DMS114 treated with DMSO at 0.1 percent for 48 hours (cell line): ENCODE data around the gene MAN2B1.
A peak's percentile ranks its signal among the peaks of the same experiment; 100 is the strongest.
"Not testable (repeated sequence)": the region's sequence is repeated elsewhere in the genome, so short reads cannot be mapped to it uniquely, and the experiment has no call there.

Experiments used
- DNase-seq: peaks from one replicate; lab custom pipeline; 2025; ENCODE audit not compliant: unreplicated experiment; lab: John Stamatoyannopoulos, UW

The MAN2B1 gene

DNA sequence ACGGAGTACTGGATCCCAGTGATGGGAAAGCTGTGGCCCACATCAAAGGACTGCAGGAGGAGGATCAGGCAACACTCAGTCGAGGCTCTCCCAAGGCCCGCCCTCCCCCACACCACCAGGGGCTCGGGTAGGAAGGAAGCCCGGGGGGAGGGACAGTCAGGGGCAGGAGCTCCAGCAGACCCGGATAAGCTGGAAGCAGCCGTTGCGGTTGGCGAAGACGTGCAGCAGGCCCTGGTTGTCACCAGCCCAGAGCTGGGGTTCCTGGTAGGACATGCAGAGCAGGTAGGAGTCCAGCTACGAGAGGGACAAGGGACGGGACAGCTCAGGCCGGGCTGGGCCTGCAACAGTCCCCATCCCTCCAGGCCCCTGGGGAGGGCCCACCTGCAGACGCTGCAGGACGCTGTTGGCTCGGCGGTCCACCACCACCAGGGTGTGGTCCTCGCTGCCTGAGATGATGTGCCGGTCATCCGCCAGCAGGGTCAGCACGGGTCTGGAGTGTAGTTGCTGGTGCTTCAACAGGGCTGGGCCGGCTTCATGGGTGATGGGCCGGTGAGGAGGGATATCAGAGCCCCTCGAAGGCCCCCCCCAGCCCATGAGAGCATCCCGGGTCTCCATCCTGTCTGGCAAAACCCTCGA lies 23.2 kb upstream of the MAN2B1 start:
- DNase-seq = no peak

DNA sequence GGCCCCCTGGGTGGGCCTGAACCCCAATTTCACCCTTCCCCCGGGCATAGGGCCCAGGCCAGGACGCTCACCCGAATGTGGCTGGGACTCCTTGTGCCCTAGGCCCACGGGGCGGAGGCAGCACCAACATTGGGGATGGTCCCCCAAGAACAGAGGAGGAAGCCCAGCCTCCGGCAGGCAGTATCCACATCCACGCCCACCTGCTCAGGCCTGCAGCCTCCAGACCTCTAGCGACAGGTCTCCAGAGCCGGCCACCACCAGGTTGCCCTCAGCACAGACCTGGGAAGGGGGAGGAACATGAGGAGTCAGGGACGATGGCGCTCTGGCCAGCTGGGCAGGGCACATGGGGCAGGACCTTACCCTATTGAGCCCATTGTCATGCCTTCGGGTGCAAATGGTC lies 22.5 kb upstream of the MAN2B1 start:
- no peak for DNase-seq

DNA sequence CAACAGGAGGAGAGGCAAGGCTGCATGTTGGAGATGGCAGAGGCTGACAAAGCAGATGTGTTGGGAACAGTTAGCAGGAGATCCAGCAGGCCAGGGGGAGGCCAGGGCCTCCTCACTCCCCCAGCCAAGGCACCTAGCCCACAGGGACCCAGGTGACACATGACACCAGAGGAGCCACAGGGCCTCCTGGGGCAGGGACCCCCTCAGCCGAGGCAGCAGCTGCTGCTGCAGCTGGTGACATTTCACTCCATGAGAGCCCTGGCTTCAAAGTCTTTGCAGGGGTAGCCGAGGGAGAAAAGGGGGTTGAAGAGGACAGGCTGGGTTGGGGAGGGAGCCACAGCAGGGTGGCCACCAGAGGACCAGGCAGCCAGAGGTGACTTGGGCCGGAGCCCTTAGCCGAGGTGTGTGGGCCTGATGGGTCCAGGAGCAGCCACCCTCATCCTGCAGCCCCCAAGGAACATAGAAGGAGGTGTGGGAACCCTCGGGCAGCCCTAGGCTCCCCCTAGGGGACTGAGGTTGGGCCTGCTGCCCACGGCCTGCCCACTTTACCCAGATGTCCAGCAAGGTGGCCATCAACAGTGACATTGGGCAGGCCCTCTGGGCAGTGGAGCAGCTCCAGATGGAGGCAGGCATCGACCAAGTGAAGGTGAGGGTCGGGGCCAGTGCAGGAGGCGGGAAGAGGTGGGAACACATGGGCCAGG lies 21.1 kb upstream of the MAN2B1 start, which contains the start of gene GNG14:
TSS of gene GNG14 (plus strand) at position 503 of the 701 bp plus-strand sequence. CDS start at position 554, 51 bp downstream.
- no peak for DNase-seq

DNA sequence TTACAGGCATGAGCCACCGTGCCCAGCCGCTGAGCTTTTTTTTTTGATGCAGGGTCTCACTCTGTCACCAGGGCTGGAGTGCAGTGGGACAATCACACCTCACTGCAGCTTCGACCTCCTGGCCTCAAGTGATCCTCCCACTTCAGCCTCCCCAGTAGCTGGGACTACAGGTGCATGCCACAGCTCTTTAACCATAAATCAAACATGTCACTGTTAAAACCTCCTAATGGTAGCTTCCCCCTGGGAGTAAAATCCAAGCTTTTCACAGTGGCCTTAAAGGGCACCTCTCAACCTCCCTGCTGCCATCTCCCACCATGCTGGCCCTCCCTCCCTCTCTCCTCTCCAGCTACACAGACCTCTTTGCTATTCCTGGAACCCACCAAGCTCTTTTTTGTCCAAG lies 19.3 kb upstream of the MAN2B1 start:
- DNase-seq = no peak

DNA sequence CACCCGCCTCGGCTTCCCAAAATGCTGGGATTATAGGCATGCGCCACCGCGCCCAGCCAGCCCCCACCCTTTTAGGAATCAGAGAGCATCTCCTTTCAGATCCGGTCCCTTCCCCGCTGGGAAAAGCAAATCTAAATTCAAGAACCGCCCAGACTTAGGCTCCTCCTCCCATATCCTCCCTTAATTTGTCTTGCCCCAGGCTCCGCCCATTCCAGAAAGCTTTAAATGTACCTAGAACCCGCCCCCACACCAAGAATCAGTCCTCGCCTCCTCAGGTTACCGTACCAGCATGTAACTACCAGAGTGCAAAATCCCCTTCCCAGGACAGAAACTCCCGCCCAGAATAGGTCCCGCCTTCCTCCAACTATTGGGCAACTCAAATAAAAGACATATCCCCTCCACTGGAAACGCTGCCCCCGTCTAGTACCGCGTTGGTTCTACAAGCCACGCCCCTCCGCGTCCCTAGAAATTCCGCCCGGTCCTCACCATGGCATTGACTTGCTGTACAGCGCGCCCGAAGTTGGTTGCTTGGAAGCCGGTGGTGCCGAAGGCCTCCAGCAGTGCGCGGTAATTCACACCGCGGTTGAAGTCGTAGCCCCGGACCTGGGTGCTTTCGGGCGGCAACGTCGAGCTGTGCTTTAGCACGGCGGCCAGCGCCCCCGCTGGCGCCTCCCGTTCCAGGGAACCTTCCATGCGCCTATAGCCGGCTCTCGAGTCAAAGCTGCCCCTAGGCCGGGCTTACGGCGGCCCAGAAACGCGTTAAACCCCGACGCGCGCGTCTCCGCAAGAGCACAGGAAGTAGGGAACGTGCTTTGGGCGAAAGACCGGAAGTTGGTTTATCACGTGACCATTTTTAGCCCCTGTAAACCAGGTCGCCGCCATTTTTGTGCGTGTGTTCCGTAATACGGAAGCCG lies 14.8 kb upstream of the MAN2B1 start, which contains the start of gene DHPS:
TSS of gene DHPS (minus strand) at position 807 of the 914 bp plus-strand sequence. CDS start at position 693, 114 bp downstream.
- DNase-seq = peak; percentile 93

DNA sequence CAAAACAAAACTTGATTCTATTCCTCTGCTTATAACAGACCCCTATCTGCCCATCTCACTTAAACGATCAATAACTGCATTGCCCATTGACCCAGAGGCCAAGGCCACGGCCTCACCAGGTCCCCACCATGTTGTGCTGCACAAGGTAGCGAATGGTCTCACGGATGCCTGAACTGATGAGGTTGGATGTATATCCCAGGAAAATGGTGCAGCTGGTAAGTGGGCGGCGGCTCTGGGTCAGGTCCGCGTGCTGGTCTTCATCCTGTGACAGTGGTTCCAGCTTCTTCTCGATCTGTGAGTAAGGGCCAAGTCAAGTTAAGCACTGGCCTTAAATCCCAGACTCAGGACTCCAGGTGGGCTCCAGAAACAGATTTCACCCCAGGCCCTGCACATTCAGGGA lies 13.5 kb upstream of the MAN2B1 start:
- DNase-seq = no peak

DNA sequence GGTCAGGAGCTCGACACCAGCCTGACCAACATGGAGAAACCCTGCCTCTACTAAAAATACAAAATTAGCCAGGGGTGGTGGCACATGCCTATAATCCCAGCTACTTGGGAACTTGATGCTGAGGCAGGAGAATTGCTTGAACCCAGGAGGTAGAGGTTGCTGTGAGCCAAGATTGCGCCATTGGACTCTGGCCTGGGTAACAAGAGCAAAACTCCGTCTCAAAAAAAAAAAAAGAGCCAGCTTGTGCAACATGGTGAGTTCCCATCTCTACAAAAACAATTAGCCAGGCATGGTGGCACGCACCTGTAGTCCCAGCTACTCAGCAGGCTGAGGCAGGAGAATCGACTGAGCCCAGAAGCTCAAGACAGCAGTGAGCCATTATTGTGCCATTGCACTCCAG lies 11.5 kb upstream of the MAN2B1 start:
- DNase-seq = not testable (repeated sequence)

DNA sequence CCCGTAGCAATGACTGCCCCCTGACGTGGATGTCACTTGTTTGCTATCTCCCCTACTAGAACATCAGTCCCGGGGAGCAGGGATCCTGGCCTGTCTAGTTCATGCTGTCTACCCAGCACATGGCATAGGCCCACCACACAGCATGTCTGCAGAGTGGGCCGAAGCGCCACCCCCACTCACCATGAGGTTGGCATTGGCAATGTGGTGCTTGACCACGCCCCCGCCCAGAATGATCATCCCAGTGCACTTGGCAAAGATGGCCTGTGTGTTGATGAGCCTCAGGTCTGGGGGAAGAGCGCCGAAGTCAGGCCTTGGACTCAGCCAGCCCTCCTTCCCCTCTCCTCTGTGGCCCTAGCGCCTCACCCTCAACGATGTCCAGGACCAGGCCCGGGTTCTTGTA lies 10.4 kb upstream of the MAN2B1 start:
- DNase-seq = no peak

DNA sequence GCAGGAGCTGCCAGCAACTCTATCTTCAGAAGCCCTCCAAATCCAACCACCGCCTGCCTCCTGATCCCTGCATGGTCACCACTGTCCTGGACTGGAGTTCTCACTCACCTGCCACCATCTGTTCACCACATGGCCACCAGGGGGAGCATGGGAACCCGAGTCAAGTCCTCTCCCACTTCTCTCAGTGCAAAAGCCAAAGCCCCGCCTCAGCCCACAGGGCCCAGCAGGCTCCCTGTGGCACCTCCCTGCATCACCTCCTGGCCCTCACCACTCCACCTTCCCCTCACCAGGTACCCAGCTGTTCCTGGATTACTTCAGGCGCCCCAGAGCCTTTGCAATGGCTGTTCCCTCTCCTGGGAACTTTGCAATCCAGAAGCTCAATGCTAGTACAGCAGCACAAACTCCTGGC lies 9.8 kb upstream of the MAN2B1 start:
- DNase-seq = peak; percentile 23

DNA sequence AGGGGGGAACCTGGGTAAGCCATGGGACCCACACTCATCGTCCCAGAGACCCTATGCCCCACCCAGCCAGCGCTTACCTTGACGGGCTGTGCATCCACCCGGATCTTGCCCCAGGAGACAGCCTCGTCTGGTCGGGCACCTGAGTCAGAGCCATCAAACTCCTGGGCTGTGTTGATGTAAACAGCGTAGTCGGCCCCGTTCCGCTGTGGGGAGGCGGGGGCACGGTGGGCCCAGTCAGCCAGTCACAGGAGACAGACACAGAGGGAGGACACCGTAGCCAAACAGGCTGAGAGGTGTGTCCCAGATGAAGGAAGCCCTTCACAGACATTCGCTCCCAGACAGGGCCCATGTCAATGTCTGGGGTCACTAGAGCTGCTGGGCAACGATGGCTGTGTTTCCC lies 9.4 kb upstream of the MAN2B1 start:
- DNase-seq = no peak

DNA sequence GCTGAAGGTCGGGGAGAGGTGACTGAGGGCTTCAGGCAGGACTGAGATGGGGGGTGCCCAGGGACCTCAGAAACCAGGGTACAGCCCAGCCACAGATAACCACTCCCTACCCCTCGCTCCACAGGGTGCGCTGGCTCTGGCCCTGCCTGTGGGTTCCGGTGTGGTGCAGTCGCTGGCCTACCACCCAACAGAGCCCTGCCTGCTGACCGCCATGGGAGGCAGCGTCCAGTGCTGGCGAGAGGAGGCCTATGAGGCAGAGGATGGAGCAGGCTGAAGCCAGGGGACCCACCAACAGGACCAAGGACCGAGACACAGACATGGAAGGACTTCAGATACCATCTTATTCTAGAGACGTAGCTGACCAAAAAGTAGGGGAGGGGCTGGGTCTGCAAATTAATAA lies 8.9 kb upstream of the MAN2B1 start:
- DNase-seq = no peak

DNA sequence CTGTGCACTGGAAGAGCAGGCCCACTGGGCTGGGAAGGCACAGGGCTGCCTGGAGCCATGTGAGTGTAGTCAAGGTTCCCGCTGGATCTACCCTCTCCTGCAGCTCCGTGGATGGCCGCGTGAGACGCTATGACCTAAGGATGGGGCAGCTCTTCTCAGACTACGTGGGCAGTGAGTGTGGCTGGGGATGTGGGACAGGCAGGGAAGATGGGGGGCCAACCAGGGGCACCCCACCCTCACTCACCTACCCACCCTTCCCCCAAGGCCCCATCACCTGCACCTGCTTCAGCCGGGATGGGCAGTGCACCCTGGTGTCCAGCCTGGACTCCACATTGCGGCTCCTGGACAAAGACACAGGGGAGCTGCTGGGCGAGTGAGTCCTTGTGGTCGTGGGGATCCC lies 6.2 kb upstream of the MAN2B1 start:
- DNase-seq = no peak

DNA sequence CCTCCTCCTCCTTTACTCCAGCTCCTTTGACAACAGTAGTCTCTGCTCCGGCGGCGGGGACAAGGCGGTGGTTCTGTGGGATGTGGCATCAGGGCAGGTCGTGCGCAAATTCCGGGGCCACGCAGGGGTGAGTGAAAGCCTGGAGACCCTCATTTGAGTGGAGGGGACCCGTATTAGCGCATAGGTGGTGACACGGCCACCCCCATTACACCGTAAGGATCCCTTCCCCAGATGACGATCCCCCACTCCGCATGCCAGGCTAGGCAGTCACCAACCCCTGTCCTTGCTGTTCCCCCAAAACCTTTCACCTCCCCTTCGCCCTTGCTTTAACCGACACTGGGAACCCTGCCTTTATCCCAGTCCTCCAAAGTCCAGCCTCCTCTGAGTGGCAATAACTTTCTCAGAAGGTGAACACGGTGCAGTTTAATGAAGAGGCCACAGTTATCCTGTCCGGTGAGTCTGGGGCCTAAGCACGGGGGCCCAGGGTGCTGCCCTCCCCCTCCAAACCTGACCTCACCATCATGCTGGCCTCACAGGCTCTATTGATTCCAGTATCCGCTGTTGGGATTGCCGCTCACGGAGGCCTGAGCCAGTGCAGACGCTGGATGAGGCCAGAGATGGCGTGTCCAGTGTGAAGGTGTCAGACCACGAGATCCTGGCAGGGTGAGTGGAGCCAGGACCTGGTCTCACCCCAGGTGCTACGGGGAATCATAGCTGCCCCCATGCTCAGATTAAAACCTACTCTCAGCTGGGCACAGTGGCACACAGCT lies 3.8 kb upstream of the MAN2B1 start:
- DNase-seq = no peak

DNA sequence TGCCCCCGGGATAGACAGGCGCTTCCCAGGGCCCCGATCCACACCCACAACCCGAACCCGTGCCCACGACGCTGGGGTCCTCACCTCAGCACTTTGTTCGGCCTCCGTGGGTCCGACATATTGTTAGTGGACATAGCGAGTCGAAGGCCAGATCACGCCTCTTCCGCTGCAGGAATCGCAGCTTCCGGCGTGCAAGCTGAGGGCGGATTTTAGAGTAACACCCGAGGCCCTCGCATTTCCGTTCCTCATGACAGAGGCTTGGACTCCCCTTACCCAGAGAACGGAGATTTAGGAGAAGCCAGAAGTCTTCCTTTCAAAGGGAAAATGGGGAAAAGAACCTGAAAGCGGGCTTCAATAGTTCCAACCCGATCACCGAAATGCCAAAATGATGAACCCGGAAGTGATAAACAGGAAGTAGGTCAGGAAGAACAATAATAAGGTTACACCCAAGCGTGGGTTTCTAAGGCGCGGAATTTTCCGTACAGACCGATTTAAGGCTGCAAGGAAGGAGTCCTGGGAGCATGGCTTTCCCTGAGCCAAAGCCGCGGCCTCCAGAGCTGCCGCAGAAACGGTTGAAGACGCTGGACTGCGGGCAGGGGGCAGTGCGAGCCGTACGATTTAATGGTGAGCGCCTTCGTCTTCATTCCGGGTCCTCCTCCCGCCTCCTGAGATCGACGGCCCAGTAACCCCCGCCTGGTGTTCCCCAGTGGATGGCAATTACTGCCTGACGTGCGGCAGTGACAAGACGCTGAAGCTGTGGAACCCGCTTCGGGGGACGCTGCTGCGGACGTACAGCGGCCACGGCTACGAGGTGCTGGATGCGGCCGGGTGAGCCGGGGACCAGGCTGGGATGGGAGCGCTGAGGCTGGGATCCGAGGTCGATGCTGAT lies 3.0 kb upstream of the MAN2B1 start:
- DNase-seq = peak; percentile 75

DNA sequence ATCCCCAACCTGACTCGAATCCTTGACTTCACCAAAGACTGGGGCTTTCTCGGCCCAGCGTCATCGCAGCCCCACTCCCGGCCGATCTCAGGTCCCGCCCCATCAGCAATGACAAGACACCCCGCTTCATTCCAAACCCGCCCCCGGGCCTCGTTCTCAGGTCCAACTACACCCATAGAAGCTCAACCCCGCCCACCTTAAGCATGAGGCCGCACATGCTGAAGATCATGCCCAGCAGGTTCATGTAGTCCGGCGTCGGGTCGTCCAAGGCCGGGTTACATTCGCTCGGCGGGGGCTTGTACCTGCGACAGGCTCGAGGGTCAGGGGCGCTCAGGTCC lies 2.4 kb upstream of the MAN2B1 start:
- no peak for DNase-seq

DNA sequence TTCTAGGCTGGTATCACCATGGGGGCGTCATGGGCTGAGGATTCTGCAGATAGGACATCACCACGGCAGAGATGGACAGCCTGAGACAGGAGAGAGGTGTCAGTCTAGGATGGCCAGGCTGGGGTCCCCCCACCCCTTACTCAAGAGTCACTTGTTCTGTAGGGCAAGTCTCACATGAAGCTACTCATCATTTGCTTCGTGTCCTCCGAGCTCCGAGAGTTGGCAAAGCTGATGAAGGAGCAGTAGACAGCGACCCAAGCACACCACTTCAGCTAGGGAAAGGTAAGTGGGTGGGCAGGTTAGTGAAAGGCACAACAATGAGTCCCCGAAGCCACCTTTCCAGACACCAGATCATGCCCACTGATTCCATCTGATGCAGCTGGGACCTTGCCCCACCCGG lies 1.8 kb upstream of the MAN2B1 start:
- no peak for DNase-seq

DNA sequence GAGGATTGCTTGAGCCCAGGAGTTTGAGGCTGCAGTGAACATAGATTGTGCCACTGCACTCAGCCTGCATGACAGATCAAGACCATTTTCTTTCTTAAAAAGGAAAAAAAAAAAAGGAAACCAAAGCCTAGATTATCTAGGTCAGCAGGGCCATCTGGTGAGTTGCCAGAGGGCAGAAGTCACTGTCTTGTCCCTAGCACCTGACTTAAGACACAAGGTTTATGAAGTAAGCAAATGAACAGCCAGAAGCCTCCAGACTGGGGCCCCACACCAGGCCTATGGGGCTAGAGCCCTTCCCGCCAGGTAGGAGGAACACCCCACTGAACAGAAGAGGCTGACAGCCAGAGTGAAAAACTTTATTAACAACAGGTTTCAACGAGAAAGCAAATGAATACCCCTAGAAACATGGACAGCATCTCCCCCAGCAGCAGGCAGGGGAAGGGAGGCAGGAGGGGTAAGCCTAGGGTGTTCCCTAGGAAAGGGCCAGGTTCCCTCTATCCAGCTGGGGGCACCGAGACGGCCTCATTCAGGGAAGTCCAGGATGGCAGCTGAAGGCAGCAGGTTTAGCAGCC lies 1.3 kb upstream of the MAN2B1 start:
- no peak for DNase-seq

DNA sequence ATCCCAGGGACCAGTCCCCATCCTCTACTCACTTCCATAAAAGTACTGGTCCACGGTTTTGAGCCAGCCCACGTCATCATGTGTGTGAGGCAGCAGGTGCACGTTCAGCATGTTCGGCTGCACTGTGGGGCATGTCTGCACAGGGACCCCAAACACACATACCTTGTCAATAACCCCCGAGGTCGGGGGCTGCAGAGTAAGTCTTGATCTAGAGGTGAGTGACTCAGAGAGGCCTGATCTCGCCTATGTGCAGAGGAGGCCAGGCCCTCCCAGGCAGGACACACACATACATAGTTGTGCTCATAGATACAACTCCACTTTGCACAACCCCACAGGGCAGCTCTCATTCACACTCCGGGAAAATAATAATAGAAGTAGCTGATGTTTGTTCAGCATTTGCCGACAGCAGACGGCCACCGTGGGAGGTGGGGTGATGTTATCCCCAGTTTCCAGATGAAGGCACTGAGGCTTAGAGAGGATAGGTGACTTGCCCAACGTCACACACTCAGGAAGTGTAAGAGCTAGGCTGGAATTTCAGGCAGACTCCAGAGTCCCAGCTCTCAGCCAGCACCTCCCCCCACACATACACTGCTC lies 774 bp downstream of the MAN2B1 start:
- no peak for DNase-seq

DNA sequence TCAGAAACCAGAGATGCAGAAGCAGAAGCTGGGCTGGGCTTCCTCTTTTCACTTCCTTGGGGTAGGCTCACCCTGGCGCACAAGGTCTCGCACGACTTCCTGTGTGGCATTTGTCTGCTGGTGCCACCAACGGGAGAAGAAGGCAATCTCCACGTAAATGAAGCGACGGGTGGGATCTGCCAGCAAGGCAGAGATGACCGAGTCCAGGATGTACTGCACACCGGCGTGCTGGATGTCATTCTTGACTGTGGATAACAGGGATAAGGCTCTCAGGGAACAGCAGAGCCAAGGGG lies 1.3 kb downstream of the MAN2B1 start:
- DNase-seq = no peak
